Erythroblast (primary cell): ENCODE measurements around the gene DGKB.

Experiments used
- GATA1 ChIP-seq: IDR thresholded peaks from 2 replicates; pipeline ENCODE4 v1.6.1; 2011; ENCODE audit warnings: low read depth, mild to moderate bottlenecking, control low read depth, low read length, moderate library complexity
- POLR2A ChIP-seq: IDR thresholded peaks from 2 replicates; pipeline ENCODE4 v1.6.1; 2011; ENCODE audit warnings: mild to moderate bottlenecking, low read length

GRCh38 chr7:14765731-14766130, 136.8 kb downstream of the DGKB start:
- no peak for TF ChIP-seq POLR2A
- TF ChIP-seq GATA1 = no peak
